Common myeloid progenitor, CD34-positive (primary cell): ENCODE results near the gene SOX5. TPM values are rescaled to one million over a fixed set of nuclear protein-coding genes. Genes with fewer than 3 reads are reported as not detected.

Experiments used
- CTCF ChIA-PET: fragments of 350-600 bp; sonication (Branson Sonifier 250); formaldehyde crosslinking; loops from one replicate; lab custom pipeline; 2021; ENCODE audit warnings: antibody characterized with exemption; lab: Charles Lee
- POLR2A ChIA-PET: fragments of 350-600 bp; sonication (Branson Sonifier 250); formaldehyde crosslinking; loops from one replicate; lab custom pipeline; 2021; ENCODE audit warnings: antibody characterized with exemption; lab: Charles Lee
- DNase-seq, 3 donors: peaks; one replicate each; pipeline versions ENCODE4 v3.0.0 to v3.0.0-alpha.2; 2013
- H3K27ac ChIP-seq, 2 experiments: 1 replicate in 1 of 2; 2 replicates in 1 of 2; pipeline ENCODE4 v1.7.0; 2013; ENCODE audit warnings: inconsistent platforms in 2 of 2, low read length in 2 of 2, mild to moderate bottlenecking in 2 of 2, low read depth in 1 of 2, moderate library complexity in 1 of 2; ENCODE audit not compliant: severe bottlenecking in 2 of 2, insufficient read depth in 1 of 2, poor library complexity in 1 of 2
- H3K27me3 ChIP-seq, 5 experiments: replicated peaks in 2 of 5; 1 replicate in 3 of 5; 2 replicates in 2 of 5; pipeline versions ENCODE4 v1.6.1 to v1.7.0; 2013; ENCODE audit warnings: low read length in 4 of 5, mild to moderate bottlenecking in 2 of 5, moderate library complexity in 2 of 5, inconsistent platforms in 1 of 5; ENCODE audit not compliant: insufficient read depth in 5 of 5, control insufficient read depth in 4 of 5
- H3K36me3 ChIP-seq, 4 experiments: 1 replicate in 2 of 4; 2 replicates in 2 of 4; pipeline versions ENCODE4 v1.6.1 to v1.7.0; 2013; ENCODE audit warnings: low read length in 3 of 4, control low read depth in 1 of 4, mild to moderate bottlenecking in 1 of 4; ENCODE audit not compliant: control insufficient read depth in 4 of 4, insufficient read depth in 4 of 4
- H3K4me1 ChIP-seq, 4 experiments: 1 replicate in 3 of 4; 2 replicates in 1 of 4; pipeline versions ENCODE4 v1.6.1 to v1.7.1; 2013; ENCODE audit warnings: low read length in 3 of 4, mild to moderate bottlenecking in 3 of 4, control low read depth in 1 of 4, inconsistent platforms in 1 of 4, moderate library complexity in 1 of 4; ENCODE audit not compliant: control insufficient read depth in 4 of 4, insufficient read depth in 4 of 4; ENCODE audit errors: control extremely low read depth in 1 of 4
- H3K4me3 ChIP-seq, 7 experiments: 1 replicate in 4 of 7; 2 replicates in 3 of 7; pipeline versions ENCODE4 v1.5.1 to v1.7.0; 2013; ENCODE audit warnings: mild to moderate bottlenecking in 7 of 7, low read length in 6 of 7, moderate library complexity in 6 of 7, inconsistent platforms in 2 of 7, low read depth in 2 of 7, control low read depth in 1 of 7; ENCODE audit not compliant: insufficient read depth in 4 of 7, control insufficient read depth in 1 of 7; ENCODE audit errors: extremely low read depth in 1 of 7
- H3K9me3 ChIP-seq, 5 experiments: 1 replicate in 4 of 5; 2 replicates in 1 of 5; pipeline versions ENCODE4 v1.6.1 to v1.7.1; 2013; ENCODE audit warnings: low read length in 4 of 5, mild to moderate bottlenecking in 2 of 5, inconsistent platforms in 1 of 5, low read depth in 1 of 5, moderate library complexity in 1 of 5; ENCODE audit not compliant: control insufficient read depth in 4 of 5, insufficient read depth in 2 of 5; ENCODE audit errors: control extremely low read depth in 1 of 5
- WGBS: methylation state at CpG from one replicate; pipeline ENCODE4 v1.1.5; 2013; ENCODE audit not compliant: insufficient coverage; 5-methylcytosine and 5-hydroxymethylcytosine counted together
- polyA plus RNA-seq: library from polyadenylated mRNA; unstranded; fragments of 120-200 nt; gene quantifications from one replicate; pipeline ENCODE4 v1.2.1, GENCODE V29; 2013

The SOX5 gene
- polyA plus RNA-seq = 0.09 TPM

DNA sequence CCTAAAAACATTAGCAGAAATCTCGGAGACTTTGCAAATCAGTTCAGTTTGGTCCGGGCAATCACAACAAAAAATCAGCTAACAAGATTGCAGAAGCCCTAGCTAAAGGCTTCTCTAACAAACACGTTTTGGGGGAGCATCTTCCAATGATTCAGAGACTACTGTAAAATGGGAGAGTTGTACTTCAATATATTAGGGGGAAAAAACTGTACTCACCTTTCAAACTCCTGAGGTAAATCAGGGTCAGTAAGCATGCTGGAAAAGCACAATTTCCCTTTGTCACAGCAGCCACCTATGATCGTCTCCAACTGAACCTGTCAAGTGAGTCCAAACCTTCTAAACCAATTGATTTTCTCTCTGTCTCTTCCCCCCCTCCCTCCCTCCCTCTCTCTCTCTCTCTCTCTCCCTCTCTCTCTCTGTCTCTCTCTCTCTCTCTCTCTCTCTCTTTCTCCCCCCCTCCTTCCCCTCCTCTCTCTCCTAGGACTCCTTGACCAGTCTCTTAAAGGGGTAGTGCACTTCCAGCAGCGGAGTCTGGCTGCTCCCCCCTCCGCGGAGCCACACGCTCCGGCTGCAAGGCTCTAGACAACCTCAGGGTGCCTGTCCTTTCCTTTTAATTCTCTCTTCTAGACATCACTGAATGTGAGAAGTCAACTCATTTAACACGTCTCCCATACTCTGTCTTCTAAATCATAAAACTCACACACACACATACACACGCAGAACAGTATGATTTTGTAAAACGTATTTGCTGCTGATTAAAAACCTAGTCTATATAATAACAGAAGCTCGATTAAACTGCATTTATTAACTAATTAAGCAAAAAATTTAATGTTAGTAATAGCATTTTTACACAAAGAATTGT lies at the start of gene SOX5:
Gene SOX5, minus strand, starts transcription at position 323 of the 862 bp plus-strand sequence. Its CDS starts 69 bp downstream, at position 254.
- 2% methylated on average over 8 of the region's 13 CpGs for WGBS
- Histone ChIP-seq H3K36me3 (no peaks in the 10 kb centered on the region), H3K27me3 (peaks cover 10 to 36% (median 22%) of the 10 kb centered on the region in 5 experiments), H3K27ac (no peak within 1 kb of the TSS), H3K4me3 (peak within 1 kb of the TSS in 5 of 7 experiments; percentile 30 to 68 (median 46)), H3K9me3 (peaks cover 0 to 1% (median 0%) of the 10 kb centered on the region in 5 experiments), H3K4me1 (peaks cover 3 to 16% (median 6%) of the 10 kb centered on the region in 4 experiments)
- ChIA-PET CTCF (no interaction called here), POLR2A (no interaction called here)
- DNase-seq = peak; percentile 21 to 36 (median 22)

DNA sequence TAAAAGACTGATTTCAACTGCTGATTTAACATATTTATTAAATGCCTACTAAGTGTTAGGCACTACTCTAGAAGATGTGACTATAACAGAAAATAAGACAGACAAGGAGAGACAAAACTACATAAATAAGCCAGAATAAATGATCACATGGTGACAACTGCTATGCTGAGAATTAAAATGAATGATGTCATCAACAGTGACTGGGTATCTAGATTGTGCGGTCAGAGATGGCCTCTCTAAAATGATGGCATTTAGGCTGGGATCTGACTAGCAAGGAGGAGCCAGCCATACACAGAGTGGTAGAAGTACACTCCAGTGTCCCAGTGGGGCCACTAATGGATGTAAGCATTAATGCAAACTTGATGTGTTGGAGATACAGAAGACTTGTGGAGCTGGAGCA lies 37.6 kb upstream of the SOX5 start:
- POLR2A ChIA-PET = no interaction called here
- no peak overlapping the region for H3K27ac ChIP-seq
- 100% methylated on average over 1 of the region's 1 CpG for WGBS
- H3K4me1 ChIP-seq = no peaks in the 10 kb centered on the region
- H3K36me3 ChIP-seq = no peaks in the 10 kb centered on the region
- no peak for DNase-seq
- H3K4me3 ChIP-seq = no peak overlapping the region
- CTCF ChIA-PET = no interaction called here
- H3K9me3 ChIP-seq = no peaks in the 10 kb centered on the region
- H3K27me3 ChIP-seq = no peaks in the 10 kb centered on the region

DNA sequence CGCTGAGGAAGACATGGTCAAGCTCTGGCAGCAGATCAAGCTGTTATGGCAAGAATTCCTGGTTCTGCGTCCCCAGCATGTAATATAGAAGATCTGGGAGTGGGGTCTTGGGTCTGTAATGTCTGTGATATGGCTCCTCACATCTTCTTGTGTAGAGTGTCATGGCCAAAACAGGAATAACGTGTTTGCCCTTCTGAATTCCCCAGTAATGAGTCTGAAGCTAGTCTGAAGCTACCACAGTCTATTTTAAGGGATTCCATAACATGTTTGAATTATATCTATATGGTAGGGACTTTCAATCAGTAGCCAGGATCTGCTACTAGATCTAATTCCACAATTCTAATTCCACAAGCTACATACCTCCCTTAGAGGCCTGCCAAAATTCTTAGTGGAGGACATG lies 31.4 kb upstream of the SOX5 start:
- WGBS = 90% methylated on average over 3 of the region's 3 CpGs
- Histone ChIP-seq H3K4me3 (no peak overlapping the region), H3K9me3 (no peaks in the 10 kb centered on the region), H3K27ac (no peak overlapping the region), H3K4me1 (no peaks in the 10 kb centered on the region), H3K27me3 (no peaks in the 10 kb centered on the region), H3K36me3 (no peaks in the 10 kb centered on the region)
- no peak for DNase-seq
- CTCF ChIA-PET = no interaction called here
- POLR2A ChIA-PET = no interaction called here

DNA sequence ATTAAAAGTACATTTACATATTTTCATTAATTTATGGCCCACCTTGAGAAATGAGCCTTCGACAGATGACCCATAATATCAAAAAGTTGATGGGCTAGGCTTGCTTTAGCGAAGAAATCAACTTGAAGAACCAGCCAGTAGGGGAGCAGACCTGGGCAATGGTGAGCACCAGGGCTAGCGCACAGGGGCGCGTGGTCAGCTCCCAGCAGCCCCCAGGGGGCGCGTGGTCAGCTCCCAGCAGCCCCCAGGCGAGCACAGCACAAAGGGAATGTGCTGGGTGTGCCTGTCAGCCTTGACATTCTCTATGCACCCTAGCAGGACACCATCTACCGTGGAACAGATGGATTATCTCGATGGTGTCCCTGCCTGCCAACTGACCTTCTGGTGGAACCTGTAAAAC lies 15.3 kb upstream of the SOX5 start:
- no peaks in the 10 kb centered on the region for H3K4me1 ChIP-seq
- no peak overlapping the region for H3K4me3 ChIP-seq
- no peaks in the 10 kb centered on the region for H3K9me3 ChIP-seq
- no peaks in the 10 kb centered on the region for H3K27me3 ChIP-seq
- no peaks in the 10 kb centered on the region for H3K36me3 ChIP-seq
- POLR2A ChIA-PET = no interaction called here
- CTCF ChIA-PET = no interaction called here
- DNase-seq = no peak
- H3K27ac ChIP-seq = no peak overlapping the region
- WGBS = 85% methylated on average over 9 of the region's 10 CpGs

DNA sequence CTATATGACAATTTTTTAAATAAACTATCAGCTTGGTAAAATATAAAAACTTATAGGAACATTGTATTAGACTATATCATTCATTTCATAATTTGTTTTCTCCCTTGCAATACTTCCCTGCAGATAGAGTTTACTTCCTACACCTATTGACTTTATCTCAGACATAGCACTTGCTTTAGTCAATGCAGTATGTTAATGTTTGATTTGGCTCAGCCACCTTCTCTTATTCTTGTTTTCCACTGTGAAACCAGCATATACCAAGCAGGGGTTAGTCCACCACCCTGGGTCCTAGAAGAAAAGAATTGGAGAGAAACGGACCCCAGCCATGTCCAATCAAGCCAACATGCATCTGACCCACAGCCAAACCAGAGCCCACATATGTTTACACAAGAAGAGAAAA lies 10.4 kb upstream of the SOX5 start:
- CTCF ChIA-PET = no interaction called here
- POLR2A ChIA-PET = no interaction called here

DNA sequence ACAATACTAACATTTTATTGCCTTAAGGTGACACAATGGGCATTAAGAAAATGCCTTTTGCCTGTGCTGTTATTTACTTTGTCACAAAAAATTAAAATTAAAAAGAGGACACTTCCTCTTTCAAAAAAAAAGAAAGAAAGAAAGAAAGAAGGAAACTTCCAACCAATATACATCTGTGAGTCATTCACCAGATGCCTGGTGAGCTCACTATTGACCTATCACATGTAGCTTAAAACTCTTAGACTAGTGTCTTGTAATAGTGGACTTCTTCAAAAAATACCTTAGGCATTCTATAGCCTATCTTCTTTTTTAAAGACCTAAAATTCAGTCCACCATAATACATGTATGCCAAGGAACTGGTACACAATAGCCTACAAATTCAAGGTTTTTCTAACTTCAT lies 4.9 kb upstream of the SOX5 start:
- DNase-seq = peak in 2 of 3 donors; percentile 3 to 17
- Histone ChIP-seq H3K4me1 (peaks cover 3 to 13% (median 6%) of the 10 kb centered on the region in 4 experiments), H3K4me3 (no peak overlapping the region), H3K27ac (no peak overlapping the region), H3K9me3 (no peaks in the 10 kb centered on the region), H3K27me3 (peaks cover under 1 to 20% (median 12%) of the 10 kb centered on the region in 5 experiments), H3K36me3 (no peaks in the 10 kb centered on the region)
- ChIA-PET CTCF (no interaction called here), POLR2A (no interaction called here)

More for the DNA sequence above, 10.4 kb upstream of the SOX5 start:
- DNase-seq = no peak
- Histone ChIP-seq H3K27me3 (no peaks in the 10 kb centered on the region), H3K36me3 (no peaks in the 10 kb centered on the region), H3K27ac (no peak overlapping the region), H3K9me3 (no peaks in the 10 kb centered on the region), H3K4me3 (no peak overlapping the region), H3K4me1 (no peaks in the 10 kb centered on the region)
- WGBS = no CpG with 5 or more reads among the region's 1 CpG

DNA sequence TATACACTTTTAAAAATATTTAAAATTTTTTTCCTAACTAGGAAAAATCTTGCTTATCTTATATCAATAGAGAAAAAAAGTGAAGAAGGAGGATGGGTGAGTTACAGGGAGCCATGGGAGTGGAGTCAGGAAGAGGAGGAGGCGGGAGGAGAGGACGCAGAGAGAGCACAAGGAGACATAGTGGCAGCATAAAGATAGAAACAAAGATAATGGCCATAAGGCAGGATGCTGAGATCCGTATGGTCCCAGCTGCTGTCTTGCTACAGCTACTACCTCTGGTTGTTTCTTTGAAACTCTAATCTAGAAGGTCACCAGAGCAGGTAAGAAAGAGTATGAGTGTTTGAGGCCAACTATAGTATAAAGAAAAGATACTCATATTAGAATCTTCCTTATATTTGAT lies 2.6 kb upstream of the SOX5 start:
- CTCF ChIA-PET = no interaction called here
- Histone ChIP-seq H3K27me3 (peaks cover 10 to 34% (median 22%) of the 10 kb centered on the region in 5 experiments), H3K4me3 (no peak overlapping the region), H3K27ac (no peak overlapping the region), H3K9me3 (peaks cover 0 to 1% (median 0%) of the 10 kb centered on the region in 5 experiments), H3K36me3 (no peaks in the 10 kb centered on the region), H3K4me1 (peaks cover 3 to 16% (median 6%) of the 10 kb centered on the region in 4 experiments)
- 100% methylated on average over 1 of the region's 3 CpGs for WGBS
- POLR2A ChIA-PET = interaction anchor here (0.5 kb wide), 1 partner anchor 40 kb away, joined by 3 read pairs; no protein-coding TSS in a partner anchor
- no peak for DNase-seq
